HuH-7 (cell line): Measurements from ENCODE around the gene KIF23.

Experiments
- DNase-seq: peaks from one replicate; pipeline ENCODE4 v3.0.0; 2011; ENCODE audit warnings: low spot score

Gene KIF23

DNA sequence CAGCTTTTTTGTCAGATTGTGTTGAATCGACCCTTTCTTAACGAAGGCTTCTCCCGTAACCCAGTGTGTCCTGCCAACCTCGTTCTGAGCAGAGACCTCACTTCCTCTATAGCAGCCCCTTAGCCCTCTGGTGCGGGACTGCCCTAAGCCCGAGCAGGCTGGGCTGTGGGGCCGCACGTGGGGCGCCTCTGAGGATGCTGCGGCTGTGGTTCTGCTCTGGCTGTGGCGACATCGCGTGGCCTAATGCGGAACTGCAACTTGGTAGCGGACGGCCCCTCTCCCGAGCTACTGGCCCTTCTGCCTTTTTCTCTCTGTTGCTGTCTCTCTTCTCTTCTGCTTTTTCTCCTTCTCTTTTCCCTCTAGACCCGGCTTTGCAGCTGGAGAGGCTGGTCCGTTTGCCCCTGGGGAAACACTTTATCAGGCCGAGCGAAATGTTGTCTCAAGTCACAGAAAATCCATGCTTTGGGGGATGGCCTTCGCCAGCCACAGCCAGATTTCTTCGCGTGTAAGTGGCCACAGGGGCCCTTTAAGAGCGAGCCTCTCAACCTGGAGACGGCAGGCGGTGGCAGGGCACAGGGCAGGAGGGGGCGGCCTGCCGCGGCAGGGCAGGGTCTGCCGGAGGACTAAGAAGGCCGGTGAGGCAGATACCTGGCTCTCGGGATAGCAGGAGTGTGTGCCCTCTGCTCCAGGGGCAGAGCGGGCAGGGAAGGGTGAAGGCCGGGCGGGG, 19.4 kb upstream of the KIF23 start:
- peak; percentile 95 for DNase-seq

DNA sequence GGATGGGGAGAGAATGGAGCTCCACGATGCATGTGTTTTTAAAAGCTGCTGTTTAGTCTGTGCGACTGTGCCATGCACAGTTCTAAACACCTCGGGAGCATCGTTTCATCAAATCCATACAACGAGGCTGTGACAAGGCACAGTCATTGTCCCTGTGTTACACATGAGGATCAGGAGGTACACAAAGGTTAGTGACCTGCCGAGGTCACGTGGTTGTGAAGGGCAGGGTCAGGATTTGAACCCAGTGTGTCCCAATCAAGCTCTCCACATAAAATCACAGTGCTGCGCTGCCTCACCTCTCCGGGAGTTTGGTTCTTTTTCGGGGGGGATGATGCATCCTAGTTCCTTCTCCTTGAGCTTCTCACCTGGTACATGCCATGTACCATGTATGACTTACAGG, 18.7 kb upstream of the KIF23 start:
- no peak for DNase-seq

DNA sequence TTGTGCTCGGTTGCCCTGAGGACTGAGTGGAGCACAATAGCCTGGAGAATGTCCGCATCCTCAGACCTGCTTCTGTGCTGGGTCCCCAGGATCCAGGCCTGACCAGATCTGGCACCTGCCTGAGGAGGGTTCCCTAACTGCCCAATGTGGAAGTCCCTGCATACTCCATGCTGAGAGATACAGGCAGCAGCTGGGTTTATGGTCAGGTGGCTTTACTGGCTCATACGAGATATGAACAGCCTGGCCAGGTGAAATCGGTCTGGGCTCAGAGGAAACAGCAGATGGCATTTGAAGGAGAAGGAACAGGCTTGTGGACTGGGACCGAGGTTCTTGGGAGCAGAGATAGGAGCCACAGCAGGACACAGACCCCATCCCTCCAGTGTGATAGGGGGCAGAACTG, 18.2 kb upstream of the KIF23 start:
- DNase-seq = no peak

DNA sequence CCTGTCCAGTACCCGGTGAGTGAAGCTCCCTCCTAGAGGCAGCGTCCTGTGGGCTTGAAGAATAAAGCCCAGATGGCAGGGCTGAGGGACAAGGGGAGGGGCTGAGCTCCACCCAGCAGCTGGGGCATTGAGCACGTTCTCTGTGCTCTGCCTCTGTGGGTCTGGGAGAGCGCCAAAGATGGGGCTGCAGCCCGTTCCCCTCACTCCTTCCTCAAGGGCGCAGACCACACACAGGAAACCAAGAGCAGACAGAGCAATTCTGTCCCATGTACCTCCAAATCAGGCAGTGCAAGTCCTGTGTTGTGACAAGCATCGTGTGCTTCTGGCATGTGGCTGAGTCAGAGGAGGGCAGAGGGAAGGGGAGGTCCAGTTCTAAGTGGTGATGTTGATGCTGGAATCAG, 15.7 kb upstream of the KIF23 start:
- DNase-seq = no peak

DNA sequence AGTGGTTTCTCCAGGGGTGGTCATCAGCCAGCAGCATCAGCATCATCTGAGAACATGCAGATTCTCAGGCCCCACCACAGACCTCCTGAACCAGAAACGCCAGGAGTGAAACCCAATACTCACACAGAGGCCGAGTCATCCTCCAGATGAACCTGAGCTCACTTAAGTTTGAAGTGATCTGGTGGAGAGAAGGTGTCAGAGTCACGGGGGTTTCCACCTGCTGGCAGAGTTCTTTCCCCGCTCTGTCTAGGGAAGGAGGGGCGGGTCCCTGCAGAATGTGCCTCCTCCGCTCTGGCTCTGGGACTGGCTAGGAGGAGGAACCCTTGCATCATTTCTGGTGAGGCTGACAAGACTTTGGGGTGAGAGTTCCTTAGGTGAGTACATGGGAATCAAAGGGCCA, 13.3 kb upstream of the KIF23 start:
- DNase-seq = no peak

DNA sequence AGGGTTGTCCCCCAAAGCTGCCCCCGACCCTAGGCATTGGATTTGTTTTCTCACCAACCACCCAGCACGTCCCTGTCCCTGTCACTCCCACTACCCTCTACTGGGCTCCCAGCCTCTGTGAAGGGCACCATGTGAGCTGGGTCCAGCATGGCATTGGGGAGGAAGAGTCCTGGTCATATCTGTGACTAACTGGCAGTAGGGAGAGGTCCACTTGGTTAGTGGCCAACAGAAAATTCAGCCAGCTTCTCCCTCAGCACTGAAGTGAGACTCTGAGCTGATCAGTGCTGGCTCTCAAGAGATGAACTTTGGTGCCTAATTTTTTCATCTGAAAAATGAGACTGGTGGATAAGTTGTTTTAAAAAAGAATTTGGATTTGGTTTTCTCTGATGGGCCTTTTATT, 11.3 kb upstream of the KIF23 start:
- no peak for DNase-seq

DNA sequence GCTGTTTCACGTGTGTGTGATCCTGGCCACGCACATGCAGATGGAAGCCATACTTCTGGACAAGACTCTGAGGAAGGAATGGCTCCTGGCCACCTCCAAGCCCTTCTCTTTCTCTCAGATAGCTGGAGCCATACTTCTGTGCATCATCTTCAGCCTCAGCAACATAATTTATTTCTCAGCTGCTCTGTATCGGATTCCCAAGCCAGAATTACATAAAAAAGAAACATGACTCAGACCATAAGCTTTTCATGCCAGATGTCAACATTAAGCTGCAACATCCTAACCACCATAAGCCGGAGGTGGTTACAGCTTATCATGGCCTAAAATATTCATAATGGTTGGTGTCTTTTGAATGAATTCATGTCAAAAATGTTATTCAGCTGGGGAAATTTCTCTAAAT, 10.6 kb upstream of the KIF23 start:
- no peak for DNase-seq

DNA sequence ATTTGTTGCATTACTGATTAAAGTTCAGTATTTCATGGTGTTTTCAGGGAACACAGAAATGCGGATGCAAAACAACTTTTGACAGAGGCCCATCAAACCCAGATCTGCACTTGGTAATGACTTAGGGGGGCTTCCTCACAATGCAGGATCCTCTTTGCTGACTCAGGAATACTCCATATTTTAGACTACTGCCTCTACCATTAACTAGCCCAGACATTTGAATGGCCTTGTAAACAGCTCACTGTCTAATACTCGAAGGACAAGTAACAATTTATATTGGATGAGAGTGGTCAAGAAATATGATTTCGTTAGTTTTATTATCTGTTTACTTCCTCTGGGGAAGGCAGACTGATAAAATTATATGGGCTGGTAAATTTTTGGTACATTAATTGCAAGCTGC, 9.0 kb upstream of the KIF23 start:
- DNase-seq = no peak

DNA sequence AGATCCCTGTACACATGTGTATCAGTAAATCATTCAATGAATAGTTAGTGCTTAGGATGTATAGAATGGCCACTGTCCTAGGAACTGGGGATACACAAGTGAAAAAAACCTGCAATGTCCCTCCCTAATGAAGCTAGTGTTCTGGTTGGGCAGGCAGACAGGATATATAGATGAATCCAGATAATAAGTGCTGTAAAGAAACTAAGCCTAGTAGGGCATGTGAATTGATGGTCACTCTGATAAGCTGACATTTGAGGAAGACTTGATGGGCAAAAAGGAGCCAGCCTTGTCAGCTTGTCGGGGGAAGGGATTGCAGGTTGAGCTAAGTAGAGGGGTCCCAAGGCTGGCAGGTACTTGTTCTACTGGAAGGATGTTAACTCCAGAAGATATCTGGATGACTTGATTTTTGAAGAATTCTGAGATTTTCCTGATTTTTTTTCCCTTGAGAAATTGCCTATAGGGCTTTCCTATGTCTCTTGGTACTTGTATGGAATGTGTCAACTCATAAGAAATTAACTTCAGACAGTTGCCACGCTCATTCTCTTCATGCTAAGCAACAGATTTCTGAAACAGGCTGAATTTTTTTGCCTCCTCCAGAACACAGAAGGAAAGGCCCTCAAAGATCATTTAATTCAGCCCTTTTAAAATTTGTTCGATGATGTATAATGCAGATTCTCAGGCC, 6.3 kb upstream of the KIF23 start:
- DNase-seq = no peak

- no peak for DNase-seq
Measured at GRCh38 chr15:69408841-69409240, 5.3 kb upstream of the KIF23 start.

- DNase-seq = no peak
Measured at GRCh38 chr15:69410248-69410874, 3.8 kb upstream of the KIF23 start.

GRCh38 chr15:69412274-69412673, 1.9 kb upstream of the KIF23 start:
- DNase-seq = no peak

GRCh38 chr15:69412701-69413100, 1.4 kb upstream of the KIF23 start:
- DNase-seq = no peak

DNA sequence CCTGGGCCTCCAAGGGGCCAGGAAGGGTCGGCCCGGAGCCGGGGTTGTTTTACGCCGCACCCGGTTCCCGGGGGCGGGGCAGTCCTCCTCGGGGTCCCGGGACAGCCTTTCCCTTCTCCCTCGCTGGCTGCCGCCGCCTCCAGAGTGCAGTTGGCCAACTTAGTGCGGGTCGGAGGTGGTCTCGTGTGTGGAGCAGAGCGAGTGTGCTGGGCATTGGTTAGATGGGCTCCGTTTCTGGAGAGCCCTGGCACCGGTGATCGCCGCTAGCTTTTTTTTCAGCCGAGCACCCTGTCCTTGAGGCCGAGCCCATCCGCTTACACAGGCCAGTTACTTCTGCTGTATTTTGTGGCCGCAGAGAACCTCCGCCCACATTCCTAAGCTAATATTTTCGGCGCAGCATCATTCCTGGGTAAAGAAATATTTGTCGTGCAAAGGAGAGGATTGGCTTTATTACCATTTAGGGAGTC, 585 bp downstream of the KIF23 start:
- DNase-seq = peak; percentile 55

DNA sequence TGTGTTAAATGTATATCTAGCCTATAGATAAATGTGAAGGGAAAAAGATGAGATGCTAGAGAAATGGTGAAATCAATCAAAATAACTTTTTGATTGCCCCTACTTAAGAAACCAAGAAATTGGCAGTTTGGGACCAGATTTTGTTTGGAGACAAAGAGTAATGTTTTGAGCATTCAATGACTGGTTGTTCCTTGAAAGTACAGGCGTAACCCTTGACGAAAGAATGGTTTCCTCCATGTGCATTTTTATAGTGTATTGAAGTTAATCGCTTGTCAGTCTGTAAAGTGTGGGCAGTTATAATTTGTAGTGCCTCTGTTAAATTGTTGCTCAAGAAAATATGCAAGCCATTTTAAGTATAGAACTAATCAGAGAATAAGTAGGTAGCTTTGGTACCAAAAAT, 1.2 kb downstream of the KIF23 start:
- no peak for DNase-seq

DNA sequence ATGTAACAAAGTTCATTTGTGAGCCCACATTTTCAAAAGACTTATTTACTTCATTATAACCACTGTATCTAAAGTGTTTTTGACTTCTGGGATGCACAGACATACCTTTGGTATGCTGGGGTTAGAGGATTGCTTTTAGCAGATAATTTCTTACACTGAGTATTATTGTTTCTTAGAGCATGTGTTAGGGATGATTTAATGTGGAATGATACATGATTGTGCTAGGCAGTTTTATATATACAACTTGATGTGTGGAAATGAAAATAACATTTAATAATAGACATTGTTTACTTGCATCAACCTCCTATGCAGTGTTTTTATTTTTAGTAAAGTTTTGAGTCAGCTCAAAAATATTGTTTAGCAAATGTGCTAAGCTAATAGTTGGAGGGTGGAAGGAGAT, 3.4 kb downstream of the KIF23 start:
- no peak for DNase-seq

- no peak for DNase-seq
Measured at GRCh38 chr15:69421498-69421897, 7.3 kb downstream of the KIF23 start.

- DNase-seq = no peak
Measured at GRCh38 chr15:69422336-69422895, 8.3 kb downstream of the KIF23 start.

- no peak for DNase-seq
Measured at GRCh38 chr15:69424001-69424400, 9.9 kb downstream of the KIF23 start.

DNA sequence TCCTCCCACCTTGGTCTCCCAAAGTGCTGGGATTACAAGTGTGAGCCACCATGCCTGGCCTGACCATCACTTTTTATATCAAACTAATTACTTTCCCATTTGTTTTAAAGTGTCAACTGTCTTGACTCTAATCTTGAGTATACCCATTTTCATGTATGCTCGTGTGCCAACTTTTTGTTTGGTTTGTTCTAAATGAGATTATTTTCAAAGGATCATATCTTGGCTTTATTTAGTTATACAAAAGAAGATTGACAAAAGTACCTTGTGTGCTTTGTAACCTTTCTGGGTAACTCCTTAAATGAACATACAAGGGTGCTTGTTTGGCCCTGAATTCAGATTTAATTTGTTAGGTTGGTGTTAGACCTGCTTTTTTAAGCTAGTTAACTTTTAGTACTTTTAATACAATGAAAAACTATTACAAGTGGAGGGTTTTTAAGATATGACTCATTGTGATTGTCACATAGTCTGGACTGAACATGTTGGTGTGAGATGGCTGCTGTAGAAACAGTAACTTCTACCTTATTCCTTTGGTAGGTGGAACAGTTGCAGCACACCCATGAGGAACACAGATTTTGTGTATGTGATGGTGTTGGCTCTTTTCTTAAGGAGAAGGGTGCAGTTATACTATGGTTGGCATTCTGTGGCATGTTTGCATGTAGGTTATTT, 10.7 kb downstream of the KIF23 start:
- DNase-seq = no peak

DNA sequence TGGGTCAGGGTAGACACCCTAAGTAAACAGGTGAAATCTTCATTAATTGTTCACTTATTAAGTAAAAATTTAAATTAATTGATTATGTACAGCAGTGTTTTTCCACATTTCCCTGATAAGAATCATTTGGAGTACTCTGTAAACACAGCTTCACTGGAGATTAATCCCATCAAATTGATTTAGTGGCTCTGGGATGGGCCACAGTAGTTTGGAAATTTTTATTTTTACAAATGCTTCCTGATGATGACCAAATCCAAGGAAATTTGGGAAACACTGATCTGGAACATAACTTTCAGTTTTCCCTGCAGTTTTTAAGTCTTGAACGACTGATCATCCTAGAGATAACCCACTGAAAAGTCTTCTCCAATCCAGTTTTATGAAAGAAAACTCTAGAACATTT, 19.7 kb downstream of the KIF23 start:
- no peak for DNase-seq

- no peak for DNase-seq
Measured at GRCh38 chr15:69434238-69434637, 20.1 kb downstream of the KIF23 start.

DNA sequence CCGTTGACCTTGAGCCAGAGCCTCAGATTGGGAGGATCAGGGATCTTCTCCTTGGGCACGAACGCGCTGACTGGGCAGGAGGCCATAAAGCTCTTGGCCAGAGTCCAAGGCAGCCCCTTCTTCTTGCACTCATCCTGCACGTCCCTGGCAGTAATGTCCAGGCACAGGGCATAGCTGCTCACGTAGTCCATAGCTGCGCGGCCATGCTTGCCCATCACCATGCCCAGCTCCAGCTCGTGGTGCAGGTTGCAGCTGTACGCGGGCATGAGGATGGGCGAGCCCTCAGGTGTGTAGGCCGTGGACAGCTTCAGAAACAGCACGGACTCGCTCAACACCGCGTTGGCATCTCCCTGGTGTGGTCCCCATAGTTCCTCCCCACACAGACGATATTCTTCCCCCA, 20.5 kb downstream of the KIF23 start:
- no peak for DNase-seq
